Astrocyte (in vitro differentiated cells and primary cell): ENCODE results near the gene ZEB2. TPM values are rescaled to one million over a fixed set of nuclear protein-coding genes. Genes with fewer than 3 reads are reported as not detected.

ENCODE experiments used
- DNase-seq: peaks from one replicate; pipeline ENCODE4 v3.0.0-alpha.2; 2010; ENCODE audit warnings: low read depth
- FAIRE-seq: peaks from 2 replicates; lab custom pipeline; 2011; peaks lifted over from hg19 to GRCh38; lab: Jason Lieb, UNC
- H2AFZ ChIP-seq: 2 replicates; pipeline ENCODE4 v1.6.0; 2012; ENCODE audit warnings: low read depth, low read length, inconsistent platforms
- H3K27ac ChIP-seq: 2 replicates; pipeline ENCODE4 v1.5.1; 2011; ENCODE audit warnings: low read depth, low read length, inconsistent platforms
- H3K27me3 ChIP-seq: 2 replicates; pipeline ENCODE4 v1.6.0; 2011; ENCODE audit warnings: low read length, inconsistent platforms; ENCODE audit not compliant: insufficient read depth
- H3K36me3 ChIP-seq: 2 replicates; pipeline ENCODE4 v1.5.1; 2011; ENCODE audit warnings: low read length, inconsistent platforms; ENCODE audit not compliant: insufficient read depth
- H3K4me1 ChIP-seq: 2 replicates; pipeline ENCODE4 v1.5.1; 2011; ENCODE audit warnings: low read length, inconsistent platforms; ENCODE audit not compliant: insufficient read depth
- H3K4me2 ChIP-seq: 2 replicates; pipeline ENCODE4 v1.6.0; 2012; ENCODE audit warnings: low read length, inconsistent platforms
- H3K4me3 ChIP-seq: 2 replicates; pipeline ENCODE4 v1.5.1; 2011; ENCODE audit warnings: low read depth, mild to moderate bottlenecking, low read length, inconsistent platforms; ENCODE audit not compliant: insufficient read depth
- H3K79me2 ChIP-seq: 2 replicates; pipeline ENCODE4 v1.6.0; 2012; ENCODE audit warnings: mild to moderate bottlenecking, low read length, inconsistent platforms; ENCODE audit not compliant: insufficient read depth
- H3K9ac ChIP-seq: 2 replicates; pipeline ENCODE4 v1.6.0; 2012; ENCODE audit warnings: mild to moderate bottlenecking, low read length, inconsistent platforms
- H3K9me3 ChIP-seq: 2 replicates; pipeline ENCODE4 v1.5.1; 2012; ENCODE audit warnings: low read depth, mild to moderate bottlenecking, low read length, inconsistent platforms; ENCODE audit not compliant: insufficient read depth
- H4K20me1 ChIP-seq: 2 replicates; pipeline ENCODE4 v1.6.0; 2012; ENCODE audit warnings: low read length, inconsistent platforms; ENCODE audit not compliant: insufficient read depth
- H3K27ac Mint-ChIP-seq: one replicate; pipeline ENCODE4 v1.8.0; 2021; ENCODE audit warnings: mild to moderate bottlenecking, mixed read lengths; ENCODE audit not compliant: unreplicated experiment
- H3K27me3 Mint-ChIP-seq: one replicate; pipeline ENCODE4 v1.8.0; 2021; ENCODE audit warnings: low read depth, mixed read lengths; ENCODE audit not compliant: unreplicated experiment
- H3K36me3 Mint-ChIP-seq: one replicate; pipeline ENCODE4 v1.8.0; 2021; ENCODE audit warnings: low read depth, mixed read lengths; ENCODE audit not compliant: unreplicated experiment
- H3K4me1 Mint-ChIP-seq: one replicate; pipeline ENCODE4 v1.8.0; 2021; ENCODE audit warnings: low read depth, mixed read lengths; ENCODE audit not compliant: unreplicated experiment
- H3K4me3 Mint-ChIP-seq: one replicate; pipeline ENCODE4 v1.8.0; 2021; ENCODE audit warnings: mild to moderate bottlenecking, moderate library complexity, mixed read lengths; ENCODE audit not compliant: unreplicated experiment
- H3K9me3 Mint-ChIP-seq: one replicate; pipeline ENCODE4 v1.8.0; 2021; ENCODE audit warnings: mild to moderate bottlenecking, mixed read lengths; ENCODE audit not compliant: unreplicated experiment
- CTCF ChIP-seq: IDR thresholded peaks from 2 replicates; pipeline ENCODE4 v1.5.1; 2011; ENCODE audit warnings: low read depth, mild to moderate bottlenecking, inconsistent platforms, low read length, moderate library complexity; ENCODE audit not compliant: insufficient read depth
- EZH2 ChIP-seq: IDR thresholded peaks from 2 replicates; pipeline ENCODE4 v1.6.1; 2012; ENCODE audit warnings: mild to moderate bottlenecking, low read length, inconsistent platforms; ENCODE audit not compliant: insufficient read depth
- total RNA-seq: library from RNA; stranded (reverse); gene quantifications from 2 replicates; pipeline ENCODE4 v1.2.1, GENCODE V29; 2021

The ZEB2 gene
- total RNA-seq, 1 donor from 2014 or later: 84.9 TPM

- Mint-ChIP-seq H3K27ac (no peak overlapping the region), H3K4me3 (no peak overlapping the region), H3K36me3 (peaks cover 11% of the 10 kb centered on the region), H3K4me1 (peaks cover 28% of the 10 kb centered on the region), H3K9me3 (no peaks in the 10 kb centered on the region), H3K27me3 (no peaks in the 10 kb centered on the region)
- Histone ChIP-seq H2AFZ (no peak overlapping the region), H3K4me2 (no peak overlapping the region), H4K20me1 (peaks cover 19% of the 10 kb centered on the region), H3K79me2 (peaks cover 34% of the 10 kb centered on the region), H3K36me3 (no peaks in the 10 kb centered on the region), H3K9me3 (no peaks in the 10 kb centered on the region), H3K27ac (no peak overlapping the region), H3K4me1 (no peaks in the 10 kb centered on the region), H3K27me3 (no peaks in the 10 kb centered on the region), H3K4me3 (no peak overlapping the region), H3K9ac (no peak overlapping the region)
- FAIRE-seq: no peak
- no peak for DNase-seq
- TF ChIP-seq EZH2 (no peak), CTCF (no peak)
These were observed 30.5 kb downstream of the ZEB2 start for GRCh38 chr2:144489315-144489916.

GRCh38 chr2:144484201-144484948 is 35.5 kb downstream of the ZEB2 start:
- Histone ChIP-seq H3K9ac (no peak overlapping the region), H3K27ac (no peak overlapping the region), H3K4me1 (peaks cover 6% of the 10 kb centered on the region), H4K20me1 (peaks cover 5% of the 10 kb centered on the region), H3K4me2 (no peak overlapping the region), H3K9me3 (no peaks in the 10 kb centered on the region), H3K79me2 (peaks cover 9% of the 10 kb centered on the region), H3K4me3 (no peak overlapping the region), H3K27me3 (no peaks in the 10 kb centered on the region), H2AFZ (no peak overlapping the region), H3K36me3 (no peaks in the 10 kb centered on the region)
- TF ChIP-seq EZH2 (no peak), CTCF (no peak)
- H3K4me1 Mint-ChIP-seq: peaks cover 35% of the 10 kb centered on the region
- H3K9me3 Mint-ChIP-seq: no peaks in the 10 kb centered on the region
- H3K4me3 Mint-ChIP-seq: no peak overlapping the region
- FAIRE-seq: no peak
- H3K27ac Mint-ChIP-seq: no peak overlapping the region
- H3K27me3 Mint-ChIP-seq: no peaks in the 10 kb centered on the region
- peaks cover 7% of the 10 kb centered on the region for H3K36me3 Mint-ChIP-seq
- no peak for DNase-seq

GRCh38 chr2:144481666-144482065 is 38.3 kb downstream of the ZEB2 start:
- H3K4me3 ChIP-seq: no peak overlapping the region
- H3K9ac ChIP-seq: no peak overlapping the region
- no peak overlapping the region for H2AFZ ChIP-seq
- no peaks in the 10 kb centered on the region for H3K79me2 ChIP-seq
- Mint-ChIP-seq H3K4me1 (peaks cover 54% of the 10 kb centered on the region), H3K4me3 (no peak overlapping the region), H3K27ac (peak overlapping the region; percentile 77), H3K9me3 (no peaks in the 10 kb centered on the region), H3K36me3 (peaks cover 7% of the 10 kb centered on the region), H3K27me3 (no peaks in the 10 kb centered on the region)
- H4K20me1 ChIP-seq: peaks cover 5% of the 10 kb centered on the region
- no peak for DNase-seq
- no peak overlapping the region for H3K4me2 ChIP-seq
- H3K9me3 ChIP-seq: no peaks in the 10 kb centered on the region
- no peaks in the 10 kb centered on the region for H3K36me3 ChIP-seq
- no peaks in the 10 kb centered on the region for H3K27me3 ChIP-seq
- TF ChIP-seq CTCF (no peak), EZH2 (no peak)
- H3K27ac ChIP-seq: no peak overlapping the region
- FAIRE-seq: no peak
- H3K4me1 ChIP-seq: peaks cover 24% of the 10 kb centered on the region
